ENCODE data around the gene SLC1A2. TPM values are rescaled to one million over a fixed set of nuclear protein-coding genes. Genes with fewer than 3 reads are reported as not detected.

SLC1A2 gene
- total RNA-seq, 4 donors from 2014 or later: 0.17 to 0.69 (median 0.37) TPM

DNA sequence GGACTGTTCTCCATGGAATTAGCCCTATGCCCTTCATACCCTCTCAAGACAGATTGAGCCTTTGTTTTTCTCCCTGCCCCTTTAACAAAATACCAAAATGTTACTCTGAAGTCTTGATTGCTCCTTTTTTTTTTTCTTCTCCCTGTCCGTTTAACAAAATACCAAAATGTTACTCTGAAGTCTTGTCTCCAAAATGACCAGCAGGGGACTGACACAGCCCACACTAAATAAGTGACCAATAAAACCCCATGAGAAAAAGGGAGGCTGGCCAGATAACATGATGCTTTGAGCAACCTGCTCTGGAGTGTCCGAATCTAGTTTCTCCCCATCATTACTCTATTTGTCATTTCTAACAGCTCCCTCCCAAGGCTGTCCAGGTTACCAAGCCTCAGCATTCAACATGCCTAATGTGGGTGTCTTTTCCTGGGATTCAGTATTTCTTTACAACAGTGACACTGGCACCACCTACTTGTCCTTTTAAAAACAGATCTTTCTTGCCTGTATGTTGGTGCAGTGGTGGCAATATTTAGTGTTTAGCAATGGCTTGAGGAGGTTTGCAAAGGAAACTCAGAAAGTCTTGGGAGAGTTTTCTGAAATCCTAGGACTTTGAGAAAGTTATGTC, 42.7 kb upstream of the SLC1A2 start:
- intact Hi-C loops (cut with DNase I): no loop called here
- peak; percentile 37 for DNase-seq (ENCODE audit: extremely low spot score)
- 65% methylated on average over 2 of the region's 2 CpGs for WGBS
- no peak overlapping the region for H3K27ac ChIP-seq (replicated peaks in 1 of 4)
- H3K4me1 ChIP-seq: no peaks in the 10 kb centered on the region
- no peak for TF ChIP-seq EP300 (IDR thresholded peaks at IDR 0.05)
- no peak for TF ChIP-seq POLR2AphosphoS5 (IDR thresholded peaks at IDR 0.05)
- no peak for TF ChIP-seq POLR2A (IDR thresholded peaks at IDR 0.05; ENCODE audit: low read depth)
- no peak for TF ChIP-seq CTCF (IDR thresholded peaks at IDR 0.05)
- H3K27me3 ChIP-seq: peaks cover 0 to 4% (median 0%) of the 10 kb centered on the region in 4 donors
- no peak overlapping the region for H3K4me3 ChIP-seq
- H3K9me3 ChIP-seq: no peaks in the 10 kb centered on the region
- H3K36me3 ChIP-seq: no peaks in the 10 kb centered on the region

DNA sequence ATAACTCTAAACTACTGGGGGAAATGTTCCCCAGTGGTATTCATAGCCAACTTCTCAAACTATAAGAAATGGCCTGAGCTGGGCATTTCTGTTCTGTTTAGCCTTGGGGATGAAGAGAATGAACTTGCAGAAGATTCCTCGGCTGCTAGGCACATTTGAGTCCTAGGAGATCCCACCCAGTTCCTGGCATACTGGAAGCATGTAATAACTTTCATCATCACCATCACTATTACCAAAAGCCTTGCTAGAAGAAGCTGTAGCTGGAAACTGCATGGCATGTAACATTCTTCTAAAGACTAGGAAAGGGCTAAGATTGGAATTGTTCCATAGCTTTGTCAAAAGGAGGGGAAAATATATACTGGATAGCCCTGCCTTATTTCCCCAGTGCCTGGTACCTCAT, 40.1 kb upstream of the SLC1A2 start:
- Histone ChIP-seq H3K27me3 (no peaks in the 10 kb centered on the region), H3K4me1 (no peaks in the 10 kb centered on the region), H3K27ac (replicated peaks in 1 of 4) (no peak overlapping the region), H3K4me3 (no peak overlapping the region), H3K36me3 (no peaks in the 10 kb centered on the region), H3K9me3 (no peaks in the 10 kb centered on the region)
- WGBS: 90% methylated on average over 1 of the region's 1 CpG
- peak; percentile 70 for DNase-seq (ENCODE audit: extremely low spot score)
- intact Hi-C loops (cut with DNase I): no loop called here
- no peak for TF ChIP-seq POLR2A (IDR thresholded peaks at IDR 0.05; ENCODE audit: low read depth)
- TF ChIP-seq EP300 (IDR thresholded peaks at IDR 0.05): no peak
- TF ChIP-seq POLR2AphosphoS5 (IDR thresholded peaks at IDR 0.05): no peak
- TF ChIP-seq CTCF (IDR thresholded peaks at IDR 0.05): no peak

- intact Hi-C loops (cut with DNase I): no loop called here
- DNase-seq (ENCODE audit: extremely low spot score): no peak
- Histone ChIP-seq H3K27me3 (no peaks in the 10 kb centered on the region), H3K27ac (replicated peaks in 1 of 4) (no peak overlapping the region), H3K9me3 (no peaks in the 10 kb centered on the region), H3K4me3 (no peak overlapping the region), H3K36me3 (no peaks in the 10 kb centered on the region), H3K4me1 (no peaks in the 10 kb centered on the region)
- TF ChIP-seq POLR2AphosphoS5 (IDR thresholded peaks at IDR 0.05) (no peak), POLR2A (IDR thresholded peaks at IDR 0.05; ENCODE audit: low read depth) (no peak), CTCF (IDR thresholded peaks at IDR 0.05) (no peak), EP300 (IDR thresholded peaks at IDR 0.05) (no peak)
- WGBS: 71% methylated on average over 3 of the region's 3 CpGs
These were observed 39.5 kb upstream of the SLC1A2 start for GRCh38 chr11:35458846-35459245.

- WGBS: 70% methylated on average over 1 of the region's 1 CpG
- no peak for TF ChIP-seq CTCF (IDR thresholded peaks at IDR 0.05)
- no peak for TF ChIP-seq POLR2A (IDR thresholded peaks at IDR 0.05; ENCODE audit: low read depth)
- TF ChIP-seq EP300 (IDR thresholded peaks at IDR 0.05): no peak
- TF ChIP-seq POLR2AphosphoS5 (IDR thresholded peaks at IDR 0.05): no peak
These were observed 35.0 kb upstream of the SLC1A2 start for GRCh38 chr11:35454362-35454761.

More at GRCh38 chr11:35454362-35454761, 35.0 kb upstream of the SLC1A2 start:
- intact Hi-C loops (cut with DNase I): no loop called here
- DNase-seq (ENCODE audit: extremely low spot score): no peak
- Histone ChIP-seq H3K4me1 (no peaks in the 10 kb centered on the region), H3K27me3 (no peaks in the 10 kb centered on the region), H3K4me3 (no peak overlapping the region), H3K27ac (replicated peaks in 1 of 4) (no peak overlapping the region), H3K36me3 (no peaks in the 10 kb centered on the region), H3K9me3 (no peaks in the 10 kb centered on the region)
